MM.1S (cell line): Measurements from ENCODE around the gene GPATCH3.

ENCODE experiments used
- DNase-seq: peaks from one replicate; pipeline ENCODE4 v3.0.0-alpha.2; 2015
- H2AFZ ChIP-seq: fragments of 300-600 bp; sonication (generic); 2 replicates; pipeline ENCODE4 v1.6.0; 2016; ENCODE audit warnings: antibody characterized with exemption, low read length
- H3F3A ChIP-seq: fragments of 300-600 bp; sonication (generic); 2 replicates; pipeline ENCODE4 v1.6.1; 2016; ENCODE audit warnings: mild to moderate bottlenecking, antibody characterized with exemption, low read length, moderate library complexity, mixed read lengths; ENCODE audit not compliant: insufficient read depth
- H3K27ac ChIP-seq: fragments of 300-600 bp; sonication (generic); 2 replicates; pipeline ENCODE4 v1.5.1; 2016; ENCODE audit warnings: mild to moderate bottlenecking, low read length
- H3K27me3 ChIP-seq: fragments of 300-600 bp; sonication (generic); replicated peaks from 2 replicates; pipeline ENCODE4 v1.6.0; 2016; ENCODE audit warnings: low read length; ENCODE audit not compliant: insufficient read depth
- H3K36me3 ChIP-seq: fragments of 300-600 bp; sonication (generic); replicated peaks from 2 replicates; pipeline ENCODE4 v1.6.1; 2016; ENCODE audit warnings: mild to moderate bottlenecking, low read length, mixed read lengths; ENCODE audit not compliant: insufficient read depth
- H3K4me1 ChIP-seq: fragments of 300-600 bp; sonication (generic); 2 replicates; pipeline ENCODE4 v1.6.1; 2016; ENCODE audit warnings: low read length, mixed read lengths
- H3K4me2 ChIP-seq: fragments of 300-600 bp; sonication (generic); 2 replicates; pipeline ENCODE4 v1.6.0; 2016; ENCODE audit warnings: low read depth, low read length
- H3K4me3 ChIP-seq: fragments of 300-600 bp; sonication (generic); 2 replicates; pipeline ENCODE4 v1.5.1; 2016; ENCODE audit warnings: low read length, mixed read lengths
- H3K79me2 ChIP-seq: fragments of 300-600 bp; sonication (generic); 2 replicates; pipeline ENCODE4 v1.6.1; 2016; ENCODE audit warnings: mixed run types, low read length, mixed read lengths
- H3K9ac ChIP-seq: fragments of 300-600 bp; sonication (generic); 2 replicates; pipeline ENCODE4 v1.6.1; 2016; ENCODE audit warnings: low read length, mixed read lengths
- H3K9me2 ChIP-seq: fragments of 300-600 bp; sonication (generic); replicated peaks from 2 replicates; pipeline ENCODE4 v1.6.1; 2016; ENCODE audit warnings: mild to moderate bottlenecking, low read length, mixed read lengths; ENCODE audit not compliant: insufficient read depth
- H3K9me3 ChIP-seq: fragments of 300-600 bp; sonication (generic); replicated peaks from 2 replicates; pipeline ENCODE4 v1.6.1; 2016; ENCODE audit warnings: mild to moderate bottlenecking, low read length, mixed read lengths; ENCODE audit not compliant: insufficient read depth
- H4K20me1 ChIP-seq: fragments of 300-600 bp; sonication (generic); 2 replicates; pipeline ENCODE4 v1.6.1; 2016; ENCODE audit warnings: mild to moderate bottlenecking, low read length, moderate library complexity, mixed read lengths; ENCODE audit not compliant: insufficient read depth
- CTCF ChIP-seq: fragments of 300-600 bp; sonication (generic); IDR thresholded peaks from 2 replicates; pipeline ENCODE4 v1.5.1; 2016; ENCODE audit warnings: antibody characterized with exemption, low read length, mixed read lengths
- EZH2 ChIP-seq: fragments of 300-600 bp; sonication (generic); optimal IDR thresholded peaks from 2 replicates; pipeline ENCODE3; 2017; ENCODE audit warnings: low read depth, mild to moderate bottlenecking, antibody characterized with exemption, low read length, mixed read lengths
- EZH2phosphoT487 ChIP-seq: fragments of 300-600 bp; sonication (generic); IDR thresholded peaks from 2 replicates; pipeline ENCODE4 v1.6.1; 2018; ENCODE audit warnings: antibody characterized with exemption, low read length

The GPATCH3 gene

GRCh38 chr1:26854906-26855305 lies 45.4 kb downstream of the GPATCH3 start:
- no peak overlapping the region for H3K27ac ChIP-seq
- no peaks in the 10 kb centered on the region for H3K79me2 ChIP-seq
- no peak for DNase-seq
- no peak overlapping the region for H3K4me3 ChIP-seq
- no peak for TF ChIP-seq EZH2
- no peak for TF ChIP-seq EZH2phosphoT487
- H3K36me3 ChIP-seq = peaks cover 4% of the 10 kb centered on the region; the same call in 1 of the 2 replicates
- H3K4me2 ChIP-seq = no peak overlapping the region
- no peak overlapping the region for H2AFZ ChIP-seq
- H4K20me1 ChIP-seq = no peaks in the 10 kb centered on the region
- H3K27me3 ChIP-seq = no peaks in the 10 kb centered on the region
- H3K9ac ChIP-seq = no peak overlapping the region
- no peaks in the 10 kb centered on the region for H3K4me1 ChIP-seq
- no peaks in the 10 kb centered on the region for H3K9me3 ChIP-seq
- H3K9me2 ChIP-seq = no peaks in the 10 kb centered on the region
- peaks cover 4% of the 10 kb centered on the region; the same call in 1 of the 2 replicates for H3F3A ChIP-seq

- TF ChIP-seq EZH2phosphoT487 (no peak), CTCF (no peak), EZH2 (no peak)
- Histone ChIP-seq H3K4me1 (no peaks in the 10 kb centered on the region), H3F3A (peaks cover 3% of the 10 kb centered on the region; the same call in 1 of the 2 replicates), H4K20me1 (no peaks in the 10 kb centered on the region), H3K9me3 (no peaks in the 10 kb centered on the region), H3K4me2 (no peak overlapping the region), H3K4me3 (no peak overlapping the region), H3K9ac (no peak overlapping the region), H3K79me2 (no peaks in the 10 kb centered on the region), H2AFZ (no peak overlapping the region), H3K36me3 (peaks cover 4% of the 10 kb centered on the region; the same call in 1 of the 2 replicates), H3K27ac (no peak overlapping the region), H3K9me2 (no peaks in the 10 kb centered on the region), H3K27me3 (no peaks in the 10 kb centered on the region)
- DNase-seq = no peak
These were observed 46.7 kb downstream of the GPATCH3 start for GRCh38 chr1:26853600-26853999.

- Histone ChIP-seq H2AFZ (no peak overlapping the region), H3K9me3 (no peaks in the 10 kb centered on the region), H3F3A (no peaks in the 10 kb centered on the region; the same call in 1 of the 2 replicates), H3K9me2 (no peaks in the 10 kb centered on the region), H3K27ac (no peak overlapping the region), H3K9ac (no peak overlapping the region), H3K4me2 (no peak overlapping the region), H3K4me3 (no peak overlapping the region), H4K20me1 (no peaks in the 10 kb centered on the region), H3K27me3 (no peaks in the 10 kb centered on the region), H3K36me3 (peaks cover 4% of the 10 kb centered on the region; the same call in 1 of the 2 replicates), H3K79me2 (no peaks in the 10 kb centered on the region), H3K4me1 (no peaks in the 10 kb centered on the region)
- peak; percentile 82 for TF ChIP-seq CTCF
- no peak for TF ChIP-seq EZH2phosphoT487
- no peak for TF ChIP-seq EZH2
- peak; percentile 58 for DNase-seq
These were observed 47.1 kb downstream of the GPATCH3 start for GRCh38 chr1:26853156-26853555.

- Histone ChIP-seq H3K4me2 (no peak overlapping the region), H3K4me1 (no peaks in the 10 kb centered on the region), H3K9me3 (no peaks in the 10 kb centered on the region), H3K9me2 (no peaks in the 10 kb centered on the region), H4K20me1 (no peaks in the 10 kb centered on the region), H2AFZ (no peak overlapping the region), H3K9ac (no peak overlapping the region), H3K27me3 (no peaks in the 10 kb centered on the region), H3K79me2 (peaks cover 2% of the 10 kb centered on the region; the same call in 1 of the 2 replicates), H3K36me3 (peaks cover 4% of the 10 kb centered on the region; the same call in 1 of the 2 replicates), H3K27ac (no peak overlapping the region), H3K4me3 (no peak overlapping the region), H3F3A (no peaks in the 10 kb centered on the region; the same call in 1 of the 2 replicates)
- TF ChIP-seq EZH2phosphoT487 (no peak), EZH2 (no peak), CTCF (no peak)
- no peak for DNase-seq
These were observed 47.6 kb downstream of the GPATCH3 start for GRCh38 chr1:26852701-26853100.
